Stimulated activated CD8-positive, alpha-beta memory T cell treated with anti-CD3 and anti-CD28 coated beads, Interleukin-4, amount 100 ng/mL, for 4 hours (primary cell): ENCODE data around the gene PLBD1.

Experiments
- DNase-seq, 2 donors: peaks; one replicate each; pipeline ENCODE4 v3.0.0-alpha.2; 2020; ENCODE audit warnings: low read depth in 2 of 2, low spot score in 1 of 2

The PLBD1 gene

DNA sequence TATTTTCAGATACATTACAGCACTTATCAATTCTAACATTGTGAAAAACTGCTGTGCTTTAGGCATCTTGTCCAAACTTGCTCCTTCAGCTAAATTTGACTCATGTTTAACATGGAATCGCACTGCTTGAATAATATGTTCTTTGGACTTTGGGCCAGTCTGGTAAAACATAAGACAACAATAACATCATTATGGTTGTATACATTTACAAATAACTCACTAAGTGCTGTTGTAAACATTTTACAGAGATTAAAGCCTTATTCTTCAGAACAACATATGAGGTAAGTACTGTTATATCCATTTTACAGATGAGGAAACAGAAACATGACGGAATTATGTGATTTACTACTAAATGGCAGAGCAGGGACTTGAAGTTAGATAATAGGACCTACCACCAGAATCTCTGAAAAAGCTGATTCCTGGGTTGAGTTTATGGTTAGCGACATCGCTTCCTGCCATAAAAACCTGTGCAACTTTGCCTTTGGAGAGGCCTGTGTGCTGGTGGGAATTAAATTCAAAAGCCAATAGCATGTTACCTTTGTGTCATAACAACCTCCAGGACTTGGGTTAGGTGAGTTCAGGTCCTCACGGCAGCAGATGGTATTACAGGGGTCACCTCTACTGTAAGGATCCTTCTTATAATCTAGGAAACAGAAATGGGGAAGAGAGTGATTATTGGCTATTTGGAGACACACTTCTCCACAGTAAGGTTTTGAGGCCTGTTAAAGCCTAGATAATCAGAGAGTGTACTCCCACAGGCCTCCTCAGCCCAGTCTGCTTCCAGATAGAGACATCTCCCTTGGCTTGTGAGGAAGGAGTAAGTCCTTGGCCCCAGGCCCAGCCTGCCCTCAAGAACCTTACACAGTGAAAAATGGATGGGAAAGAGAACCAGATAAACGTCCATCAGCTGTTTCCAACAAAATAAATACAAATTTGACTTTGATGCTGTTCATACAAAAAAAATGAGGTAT is 61.8 kb downstream of the PLBD1 start:
- DNase-seq: no peak

- DNase-seq: no peak
These were observed 72.4 kb downstream of the PLBD1 start for GRCh38 chr12:14495326-14495725.

DNA sequence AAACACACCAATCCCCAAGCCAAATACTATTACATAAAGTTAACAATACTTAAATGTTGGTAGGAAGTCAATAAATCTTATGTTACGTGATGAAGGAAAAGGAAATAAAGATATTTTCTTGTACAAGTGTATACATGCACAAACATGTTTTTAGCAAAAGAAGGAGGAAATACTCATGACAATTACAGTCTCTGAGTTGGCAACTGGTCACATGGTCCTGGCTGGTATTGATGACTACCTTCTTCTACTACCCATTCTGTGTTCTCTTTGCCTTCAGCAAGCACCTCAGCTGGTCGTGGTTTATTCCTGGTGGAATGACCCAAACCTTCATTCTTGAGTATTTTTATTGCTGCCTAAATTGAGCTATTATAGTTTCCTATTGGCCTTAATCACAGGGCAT is 84.8 kb downstream of the PLBD1 start:
- DNase-seq: no peak

DNA sequence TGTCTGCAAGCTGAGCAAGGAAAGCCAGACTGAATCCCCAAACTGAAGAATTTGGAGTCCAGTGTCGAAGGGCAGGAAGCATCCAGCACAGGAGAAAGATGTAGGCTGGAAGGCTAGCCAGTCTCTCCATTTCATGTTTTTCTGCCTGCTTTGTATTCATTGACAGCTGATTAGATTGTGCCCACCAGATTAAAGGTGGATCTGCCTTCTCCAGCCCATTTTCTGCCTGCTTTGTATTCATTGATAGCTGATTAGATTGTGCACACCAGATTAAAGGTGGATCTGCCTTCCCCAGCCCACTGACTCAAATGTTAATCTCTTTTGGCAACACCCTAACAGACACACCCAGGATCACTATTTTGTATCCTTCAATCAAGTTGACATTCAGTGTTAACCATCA is 85.3 kb downstream of the PLBD1 start:
- DNase-seq: no peak

GRCh38 chr12:14481201-14481600 is 86.5 kb downstream of the PLBD1 start:
- no peak for DNase-seq

- DNase-seq: no peak
These were observed 88.7 kb downstream of the PLBD1 start for GRCh38 chr12:14479004-14479403.

- DNase-seq: no peak
These were observed 93.9 kb downstream of the PLBD1 start for GRCh38 chr12:14473707-14474287.

- DNase-seq: no peak
These were observed 96.2 kb downstream of the PLBD1 start for GRCh38 chr12:14471497-14471896.

DNA sequence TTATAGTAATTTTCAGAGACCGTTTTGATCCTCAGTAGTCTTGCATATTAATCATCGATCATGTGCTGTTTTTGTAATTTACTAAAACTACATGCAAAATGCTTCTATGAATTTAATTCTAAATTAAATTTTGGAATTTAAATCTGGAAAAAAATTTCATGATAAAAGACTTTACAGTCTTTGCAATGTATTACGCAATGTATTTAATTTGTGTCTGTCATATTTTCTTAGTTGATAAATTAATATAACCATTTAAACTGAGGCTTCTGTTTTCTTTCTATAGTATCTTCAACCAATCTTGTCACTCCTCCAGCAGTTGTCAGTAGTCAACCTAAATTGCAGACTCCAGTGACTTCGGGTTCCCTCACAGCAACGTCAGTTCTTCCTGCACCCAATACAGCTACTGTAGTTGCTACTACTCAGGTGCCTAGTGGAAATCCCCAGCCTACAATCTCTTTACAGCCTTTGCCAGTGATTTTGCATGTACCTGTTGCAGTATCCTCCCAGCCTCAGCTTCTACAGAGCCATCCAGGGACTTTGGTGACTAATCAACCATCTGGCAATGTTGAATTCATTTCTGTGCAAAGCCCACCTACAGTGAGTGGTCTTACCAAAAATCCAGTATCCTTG is 107.4 kb downstream of the PLBD1 start:
- no peak for DNase-seq

- no peak for DNase-seq
These were observed 113.4 kb downstream of the PLBD1 start for GRCh38 chr12:14454098-14454907.
